Measurements from ENCODE around the gene PHTF2.

The PHTF2 gene

DNA sequence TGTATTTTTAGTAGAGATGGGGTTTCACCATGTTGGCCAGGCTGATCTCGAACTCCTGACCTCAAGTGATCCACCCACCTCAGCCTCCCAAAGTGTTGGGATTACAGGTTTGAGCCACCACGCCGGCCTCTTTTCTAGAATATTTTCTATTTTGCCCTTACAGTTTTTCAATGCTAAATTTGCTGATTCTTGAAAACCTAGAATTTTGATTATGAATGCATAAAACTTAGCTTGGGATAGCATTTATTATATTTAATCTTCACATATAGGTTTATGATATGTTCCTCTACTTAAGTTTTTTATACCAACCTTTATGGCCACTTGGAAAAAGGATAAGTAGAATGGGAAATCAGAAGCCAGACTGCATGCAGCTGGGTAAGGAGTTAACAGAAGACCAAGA lies 2.5 kb upstream of the PHTF2 start:
- no peak for DNase-seq

DNA sequence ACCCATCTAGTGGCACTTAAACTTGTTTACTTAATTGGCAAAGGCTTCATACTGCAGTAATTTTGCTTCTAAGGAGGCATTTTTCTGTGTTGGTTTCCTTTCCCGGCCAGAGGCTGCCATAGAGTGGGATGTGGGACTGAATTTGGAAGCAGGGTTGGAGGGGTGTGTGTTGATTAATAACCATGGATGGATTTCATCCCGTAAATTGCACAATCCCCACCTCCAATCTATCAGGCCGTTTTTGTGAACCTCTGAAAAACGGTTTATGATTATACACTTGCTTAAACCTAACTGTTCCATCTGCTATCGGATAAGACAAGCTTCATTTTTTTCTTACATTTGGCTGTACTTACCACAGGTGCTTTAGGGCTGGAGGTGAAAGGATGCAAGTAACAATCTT lies 1.6 kb upstream of the PHTF2 start:
- no peak for DNase-seq

DNA sequence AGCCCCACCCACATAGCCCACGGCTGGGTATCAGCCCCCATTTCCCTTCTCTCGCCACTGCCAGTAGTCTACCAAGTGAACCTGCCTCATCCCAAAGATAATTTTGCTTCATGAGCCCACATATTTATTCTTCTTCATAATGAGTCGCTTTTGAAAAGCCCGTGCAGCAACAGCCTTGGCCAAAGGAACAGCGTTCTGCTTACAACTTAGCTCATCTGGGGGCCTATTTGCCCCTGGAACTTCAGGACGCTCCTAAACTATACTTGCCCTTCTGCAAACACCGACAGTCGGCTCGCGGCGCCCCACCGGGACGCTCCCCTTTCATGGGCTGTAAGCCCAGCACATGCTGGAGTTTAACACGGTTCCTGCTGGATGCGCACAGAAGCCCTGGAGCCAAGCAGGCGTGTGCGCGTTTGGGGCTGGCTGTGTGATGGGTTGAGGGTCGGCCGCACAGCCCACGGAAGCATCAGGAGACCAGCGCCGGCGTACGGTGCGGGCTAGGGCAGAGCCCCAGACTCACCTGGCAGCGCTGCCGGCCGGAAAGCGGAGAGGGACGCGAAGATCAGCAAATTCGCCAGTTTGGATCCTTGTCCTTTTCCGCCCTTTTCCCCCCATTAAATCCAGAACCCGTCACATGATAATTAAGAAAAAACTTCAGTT lies 709 bp upstream of the PHTF2 start:
- DNase-seq: no peak

DNA sequence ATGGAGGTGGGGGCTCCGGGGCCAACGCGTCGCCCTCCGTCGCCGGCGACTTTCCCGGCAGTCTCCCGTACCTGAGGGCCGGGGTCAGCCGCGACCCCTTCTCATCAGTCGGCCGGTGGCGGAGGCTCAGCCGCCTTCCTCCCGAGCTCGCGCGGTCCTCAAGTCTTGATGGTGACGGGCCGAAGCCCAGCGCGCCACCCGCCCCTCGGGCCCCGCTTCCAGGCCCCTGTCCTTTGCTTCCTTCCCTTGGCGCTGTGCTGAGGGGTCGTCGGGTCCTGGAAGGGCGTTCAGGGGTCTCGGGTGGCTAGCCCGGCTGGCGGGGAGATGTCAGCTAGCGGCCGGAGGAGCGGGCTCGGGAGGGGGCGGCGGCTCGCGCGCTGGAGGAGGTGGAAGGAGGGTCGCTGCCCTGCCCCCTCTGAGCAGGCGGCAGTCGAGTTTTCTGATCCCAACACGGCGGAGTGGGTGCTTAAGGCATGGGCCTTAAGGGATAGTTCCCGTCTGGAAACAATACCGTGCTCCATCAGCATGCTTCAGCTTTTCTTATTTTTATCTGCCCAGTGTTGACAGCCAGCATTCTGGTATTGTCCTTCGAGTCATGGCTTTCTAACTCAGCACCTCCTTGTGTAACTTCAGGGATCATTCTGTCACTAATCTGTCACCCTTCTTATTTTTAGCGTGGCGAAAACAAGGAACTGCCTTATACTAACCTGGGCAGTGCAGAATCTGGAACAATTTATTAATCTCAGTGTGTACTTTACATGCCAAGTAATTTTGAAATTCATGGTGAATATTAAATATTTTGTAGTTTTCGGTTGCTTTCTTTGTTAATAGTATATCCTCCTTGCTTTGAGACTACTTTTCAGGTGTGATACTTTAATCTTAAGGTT lies 748 bp downstream of the PHTF2 start:
- DNase-seq: no peak

DNA sequence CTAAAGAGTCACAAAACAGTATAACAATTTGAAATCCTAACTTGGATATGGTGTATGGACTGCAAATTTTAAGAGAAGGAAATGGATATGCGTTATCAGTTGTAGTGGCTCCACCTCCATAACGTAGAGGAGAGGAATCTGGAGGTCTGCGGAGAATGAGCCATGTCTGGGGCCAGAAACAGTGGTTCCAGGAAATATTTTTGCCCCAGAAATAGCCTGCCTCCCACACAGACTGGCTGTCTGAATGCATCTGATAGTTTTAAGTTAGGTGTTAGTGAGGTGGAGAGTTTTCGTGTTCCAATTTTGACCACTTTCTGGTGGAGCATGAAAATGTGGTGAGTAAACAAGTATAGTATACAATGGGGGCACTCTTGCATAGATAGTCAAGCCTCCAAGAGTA lies 1.6 kb downstream of the PHTF2 start:
- no peak for DNase-seq

DNA sequence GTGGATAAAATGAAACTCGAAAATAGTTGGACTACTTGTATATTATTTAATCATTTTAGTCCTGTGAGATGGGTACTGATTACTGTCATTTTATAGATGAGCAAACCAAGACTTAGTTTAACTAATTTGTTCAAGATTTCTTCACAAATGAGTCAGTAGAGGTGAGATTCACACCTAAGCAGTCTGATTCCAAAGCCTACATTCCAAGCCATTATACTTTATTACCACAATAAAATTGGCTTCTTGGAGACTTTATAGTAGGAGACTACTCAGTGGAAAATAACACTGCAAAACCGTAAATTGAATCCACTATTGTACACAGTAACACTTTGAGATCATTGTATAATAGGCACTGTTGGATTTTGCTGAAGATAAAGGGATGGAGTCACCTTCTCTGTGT lies 2.2 kb downstream of the PHTF2 start:
- no peak for DNase-seq

DNA sequence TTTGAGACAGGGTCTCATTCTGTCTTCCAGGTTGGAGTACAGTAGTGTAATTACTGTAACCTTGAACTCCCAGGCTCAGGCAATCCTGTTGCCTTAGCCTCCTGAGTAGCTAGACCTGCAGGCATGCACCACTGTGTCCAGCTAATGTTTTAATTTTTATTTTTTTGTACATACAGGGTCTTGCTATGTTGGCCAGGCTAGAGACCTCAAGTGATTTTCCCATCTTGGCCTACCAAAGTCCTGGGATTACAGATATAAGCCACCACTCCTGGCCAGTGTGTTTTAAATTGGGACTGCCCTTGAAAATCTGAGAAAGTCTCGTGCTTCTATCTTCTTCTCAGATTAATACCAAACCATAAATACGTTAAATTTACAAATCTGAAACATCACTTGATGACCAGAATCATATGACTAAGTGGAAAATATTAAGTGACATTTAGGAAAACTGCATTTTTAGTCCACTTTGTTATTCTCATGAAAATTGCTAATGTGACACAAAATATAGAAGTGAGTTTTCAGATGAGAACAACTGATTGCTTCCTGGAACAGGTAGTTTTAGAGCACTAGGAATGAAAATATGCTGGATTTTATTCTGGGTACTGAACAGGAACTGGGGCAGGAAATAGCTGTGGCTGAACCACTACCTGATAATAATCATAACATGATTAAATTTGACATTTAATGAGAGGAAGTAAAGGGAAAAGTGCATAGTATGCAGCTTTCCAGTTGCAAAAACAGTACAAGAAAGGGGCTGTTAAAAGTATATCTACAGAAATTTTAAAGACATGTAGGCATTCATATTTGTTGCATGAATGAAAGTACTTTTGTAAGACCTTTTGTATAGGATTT lies 4.2 kb downstream of the PHTF2 start:
- no peak for DNase-seq

DNA sequence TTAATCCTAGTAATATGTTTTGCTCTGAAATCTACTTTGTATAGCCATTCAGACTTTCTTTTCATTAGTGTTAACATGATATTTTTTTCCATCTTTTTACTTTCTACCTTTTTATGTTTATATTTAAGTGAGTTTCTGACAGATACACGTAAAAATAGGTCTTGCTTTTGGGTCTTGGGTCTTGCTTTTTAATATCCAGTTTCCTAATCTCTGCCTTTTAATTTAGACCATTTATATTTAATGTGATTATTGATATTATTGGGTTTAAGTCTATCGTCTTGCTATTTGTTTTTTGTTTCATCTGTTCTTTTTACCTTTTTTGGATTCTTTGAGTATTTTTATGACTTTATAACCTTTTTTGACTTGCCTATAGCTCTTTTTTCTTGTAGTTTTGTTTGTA lies 7.9 kb downstream of the PHTF2 start:
- no peak for DNase-seq

DNA sequence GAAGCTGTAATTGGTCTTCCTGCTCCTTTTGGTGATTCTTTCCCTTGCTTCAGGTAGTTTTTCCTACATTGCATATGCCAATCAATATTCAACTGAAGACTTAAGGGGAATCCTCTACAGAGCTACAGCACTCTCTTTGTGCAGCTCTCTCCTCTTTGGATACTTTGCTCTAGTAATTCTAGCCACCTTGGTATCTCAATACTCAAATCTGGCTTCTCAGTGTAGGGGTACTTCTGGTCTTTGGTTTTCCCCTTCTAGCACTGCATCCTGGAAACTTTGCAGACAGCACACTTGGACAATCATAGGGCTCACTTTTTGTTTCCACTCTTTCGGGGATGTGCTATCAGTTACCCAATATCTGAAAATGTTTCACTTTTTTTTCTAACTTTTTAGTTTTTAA lies 9.9 kb downstream of the PHTF2 start:
- no peak for DNase-seq

DNA sequence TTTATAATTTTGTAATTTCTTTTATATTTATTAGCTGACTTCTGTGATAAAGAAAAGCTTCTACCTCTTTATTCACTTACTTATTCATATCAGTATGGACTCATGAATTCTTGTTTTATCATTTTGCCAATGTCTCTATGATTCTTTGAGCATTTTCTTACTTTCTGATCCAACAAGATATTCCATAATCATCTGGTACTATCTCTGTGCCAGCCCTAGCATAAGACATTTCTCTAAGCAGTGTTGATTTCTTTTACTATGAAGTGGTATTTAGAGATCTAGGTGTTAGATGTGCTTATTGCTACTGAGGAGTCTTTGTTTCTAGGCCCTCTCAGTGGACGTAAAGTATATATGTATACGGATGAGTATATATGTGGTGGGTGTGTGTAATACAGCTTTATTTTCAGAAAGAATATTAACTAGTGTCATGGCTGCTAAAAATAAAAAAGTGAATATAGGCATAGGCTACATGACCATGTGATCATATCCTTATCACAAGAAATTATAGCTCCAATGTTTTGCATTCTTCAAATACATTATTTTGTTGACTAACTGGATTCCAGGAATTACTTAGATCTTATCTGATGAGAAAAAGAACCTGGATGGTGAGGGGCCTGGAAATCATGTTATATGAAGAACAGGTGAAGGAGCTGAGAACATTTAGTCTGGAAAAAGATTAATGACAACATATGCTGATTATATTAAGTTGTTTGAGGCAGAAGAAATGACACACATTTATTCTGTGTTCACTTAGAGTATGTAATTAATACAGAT lies 13.1 kb downstream of the PHTF2 start:
- DNase-seq: no peak

DNA sequence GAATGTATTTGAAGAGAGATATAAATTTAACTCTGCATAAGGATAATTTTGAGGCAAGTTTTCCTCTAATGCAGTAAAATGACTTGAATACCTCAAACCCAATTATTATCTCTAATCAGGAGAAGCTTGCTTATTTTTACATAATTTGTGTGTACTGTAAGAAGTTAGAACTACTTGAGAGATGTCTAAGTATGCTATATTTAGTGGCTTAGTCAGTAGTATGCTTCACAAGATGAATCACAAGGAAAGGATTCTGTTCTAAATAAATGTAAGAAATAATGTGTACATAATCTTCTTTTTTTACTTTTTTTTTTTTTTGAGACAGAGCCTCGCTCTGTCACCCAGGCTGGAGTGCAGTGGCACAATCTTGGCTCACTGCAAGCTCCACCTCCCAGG lies 13.7 kb downstream of the PHTF2 start:
- DNase-seq: no peak

DNA sequence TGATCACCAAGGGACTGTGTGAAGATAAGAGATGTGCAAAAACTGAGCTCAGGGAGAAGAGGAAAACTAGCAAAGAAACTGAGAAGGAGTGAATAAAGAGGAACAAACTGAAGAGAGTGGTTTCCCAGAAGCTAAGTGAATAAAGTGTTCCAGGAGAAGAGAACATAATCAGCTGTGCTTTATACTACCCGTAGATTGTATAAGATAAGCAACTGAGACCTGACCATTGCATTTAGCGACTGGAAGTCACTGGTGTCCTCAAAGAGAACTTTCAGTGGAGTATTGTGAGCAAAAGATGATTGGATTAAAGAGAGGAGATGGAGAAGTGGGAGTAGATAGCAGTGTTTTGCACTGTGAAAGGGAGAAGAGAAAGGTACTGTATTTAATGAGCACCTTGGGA lies 14.6 kb downstream of the PHTF2 start:
- no peak for DNase-seq

DNA sequence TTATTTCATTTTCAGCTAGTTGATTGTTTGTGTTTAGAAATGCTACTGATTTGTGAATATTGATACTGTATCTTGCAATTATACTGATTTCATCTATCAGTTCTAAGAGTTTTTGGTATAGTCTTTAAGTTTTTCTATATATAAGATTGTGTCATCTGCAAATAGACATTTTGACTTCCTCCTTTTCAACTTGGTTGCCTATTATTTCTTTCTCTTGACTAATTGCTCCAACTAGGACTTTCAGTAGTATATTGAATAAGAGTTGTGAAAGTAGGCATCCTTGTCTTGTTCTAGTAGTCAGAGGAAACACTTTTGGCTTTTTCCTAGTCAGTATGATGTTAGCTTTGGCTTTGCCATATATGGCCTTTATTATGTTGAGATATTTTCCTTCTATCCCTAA lies 20.4 kb downstream of the PHTF2 start:
- DNase-seq: no peak

DNA sequence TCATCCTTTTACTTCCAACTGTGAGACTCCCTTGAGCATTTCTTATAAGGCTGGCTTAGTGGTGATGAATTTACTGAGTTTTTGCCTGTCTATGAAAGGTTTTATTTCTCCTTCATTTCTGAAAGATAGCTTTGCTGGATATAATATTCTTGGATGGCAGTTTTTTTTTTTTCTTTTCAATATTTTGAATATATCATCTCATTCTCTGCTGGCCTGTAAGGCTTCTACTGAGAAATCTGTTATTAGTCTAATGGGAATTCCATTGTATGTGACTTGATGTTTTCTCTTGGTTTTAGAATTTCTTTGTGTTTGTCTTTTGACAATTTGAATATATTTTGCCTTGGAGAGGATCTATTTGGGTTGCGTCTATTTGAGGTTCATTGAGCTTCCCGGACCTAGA lies 22.4 kb downstream of the PHTF2 start:
- DNase-seq: no peak

DNA sequence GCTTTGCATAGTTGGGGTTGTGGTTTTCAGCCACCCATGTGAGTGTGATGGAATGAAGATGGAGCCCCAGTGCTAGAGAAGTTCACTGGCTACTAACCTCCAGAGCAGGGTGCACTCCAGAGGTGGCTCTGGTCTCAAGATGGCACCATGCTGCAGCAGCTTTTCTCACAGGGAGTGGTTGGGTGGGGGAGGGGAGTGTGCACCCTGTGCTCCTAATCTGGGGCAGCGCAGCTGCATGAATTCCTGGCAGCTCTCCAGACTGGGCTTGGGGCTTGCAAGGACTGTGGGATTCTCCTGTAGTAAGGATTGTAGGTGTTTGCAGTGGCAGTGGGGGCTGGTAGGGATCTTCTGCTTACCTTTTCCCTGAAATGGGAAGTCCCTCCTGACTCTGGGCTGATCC lies 23.7 kb downstream of the PHTF2 start:
- DNase-seq: no peak

DNA sequence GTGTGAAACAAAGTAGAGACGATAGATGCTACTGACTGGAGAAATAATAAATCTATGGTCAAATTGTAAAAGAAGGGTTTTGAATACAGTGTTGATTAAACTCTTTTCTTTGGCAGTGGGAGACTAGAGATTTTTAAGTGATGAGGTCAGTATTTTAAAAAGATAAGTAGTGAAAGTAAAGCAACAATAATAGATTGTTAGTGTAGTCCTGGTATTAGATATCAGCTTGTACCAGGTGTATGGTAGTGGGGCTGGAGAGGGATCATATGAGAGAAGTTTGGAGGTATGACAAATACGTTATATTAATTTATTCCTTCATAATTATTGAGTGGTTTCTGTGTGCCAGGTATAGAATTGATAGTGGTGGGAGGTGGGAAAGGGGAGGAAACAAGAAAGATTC lies 25.2 kb downstream of the PHTF2 start:
- no peak for DNase-seq

DNA sequence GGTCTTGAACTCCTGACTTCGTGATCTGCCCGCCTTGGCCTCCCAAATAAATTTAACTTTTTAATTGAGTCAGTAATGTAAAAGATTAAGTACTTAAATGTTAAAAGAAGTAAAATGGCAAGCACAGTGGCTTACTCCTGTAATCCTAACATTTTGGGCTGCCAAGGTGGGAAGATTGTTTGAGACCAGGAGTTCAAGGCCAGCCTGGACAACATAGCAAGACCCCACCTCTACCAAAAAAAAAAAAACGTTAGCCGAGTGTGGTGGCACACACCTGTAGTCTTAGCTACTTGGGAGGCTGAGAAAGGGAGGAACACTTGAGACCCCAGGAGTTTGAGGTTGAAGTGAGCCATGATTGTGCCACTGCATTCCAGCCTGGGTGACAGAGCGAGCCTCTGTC lies 26.1 kb downstream of the PHTF2 start:
- DNase-seq: no peak

DNA sequence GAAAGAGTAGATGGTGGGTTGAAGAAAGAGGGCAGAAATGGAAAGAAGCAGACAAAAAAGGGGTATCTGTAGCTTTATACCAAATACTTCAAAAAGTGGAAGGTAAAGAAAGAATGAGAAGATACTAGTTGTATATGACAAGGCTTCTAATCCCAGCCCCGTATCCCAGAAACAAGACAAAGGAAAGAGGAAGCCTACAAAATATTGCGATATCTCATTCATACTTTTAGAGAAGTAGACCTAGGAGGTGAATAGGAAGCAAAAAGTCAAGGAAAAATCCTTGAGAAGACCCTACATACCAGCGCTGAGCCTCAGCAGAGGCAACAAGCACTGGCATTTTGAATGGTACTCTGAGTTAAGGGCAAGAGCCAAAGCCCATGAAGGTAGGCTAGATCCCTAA lies 26.6 kb downstream of the PHTF2 start:
- DNase-seq: no peak

DNA sequence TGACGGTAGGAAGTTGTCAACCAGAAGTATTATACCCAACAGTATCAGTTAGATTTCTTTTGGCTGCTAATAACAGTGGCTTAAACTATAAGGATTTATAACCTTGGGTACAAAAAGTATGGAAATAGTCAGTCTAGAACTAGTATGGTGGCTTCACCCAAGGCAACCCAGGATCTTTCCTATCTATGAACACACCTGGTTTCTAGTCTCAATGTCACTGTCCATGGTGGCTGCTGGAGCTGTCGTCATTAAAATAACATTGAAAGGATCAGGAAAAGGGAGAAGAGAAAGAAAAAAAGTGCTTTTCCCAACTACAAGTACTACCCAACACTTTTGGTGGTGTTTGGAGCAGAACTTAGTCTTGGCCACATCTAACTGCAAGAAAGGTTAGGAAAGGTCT lies 27.7 kb downstream of the PHTF2 start:
- DNase-seq: no peak

DNA sequence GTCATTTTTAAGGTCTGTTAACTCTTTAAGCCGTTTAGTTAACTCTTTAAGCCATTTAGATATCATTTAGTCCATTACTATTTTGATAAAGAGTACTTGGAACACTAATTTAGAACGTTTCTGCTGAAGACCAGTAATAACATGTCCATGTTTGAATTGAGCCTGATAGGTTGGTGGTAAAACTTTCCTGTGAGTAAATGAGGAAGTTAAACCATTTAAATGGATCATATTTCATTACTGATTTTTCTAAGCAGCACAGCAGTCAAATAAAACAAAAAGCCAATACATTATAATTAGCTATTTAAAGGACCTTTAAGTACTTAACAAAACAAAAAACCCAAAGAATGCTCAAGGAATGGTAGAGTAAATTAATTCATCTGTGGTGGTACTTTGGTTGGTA lies 29.4 kb downstream of the PHTF2 start:
- peak; percentile 40 for DNase-seq

DNA sequence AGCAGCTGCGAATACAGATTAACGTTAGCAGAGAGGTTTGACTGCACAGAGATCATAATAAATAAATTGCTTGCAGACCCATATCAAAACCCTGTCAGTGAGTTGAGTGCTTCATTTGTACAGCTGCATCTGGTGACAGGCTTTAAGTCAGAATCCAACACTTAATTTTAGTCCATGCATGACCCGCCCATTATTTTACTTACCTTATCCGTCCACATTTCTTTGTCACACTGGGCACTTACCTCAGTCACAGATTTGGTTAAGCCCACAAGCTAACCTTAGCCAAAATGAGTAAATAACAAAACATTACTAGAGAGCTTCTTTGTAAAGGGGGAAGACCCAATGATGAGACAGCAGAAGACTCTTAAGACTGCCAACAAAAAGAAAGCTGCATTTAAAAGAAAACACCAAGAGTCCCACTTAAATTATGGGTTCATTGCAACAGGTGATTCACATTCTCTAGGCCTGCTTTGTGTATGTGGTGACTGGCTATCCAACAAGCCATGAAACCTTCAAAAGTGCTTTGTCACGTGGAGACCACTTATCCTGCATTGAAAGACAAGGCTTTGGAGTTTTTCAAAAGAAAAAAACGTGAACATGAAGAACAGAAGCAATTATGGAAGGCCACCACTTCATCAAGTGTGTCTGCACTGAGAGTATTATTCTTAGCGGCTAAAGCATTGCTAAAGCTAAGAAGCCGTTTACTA lies 32.2 kb downstream of the PHTF2 start:
- no peak for DNase-seq

DNA sequence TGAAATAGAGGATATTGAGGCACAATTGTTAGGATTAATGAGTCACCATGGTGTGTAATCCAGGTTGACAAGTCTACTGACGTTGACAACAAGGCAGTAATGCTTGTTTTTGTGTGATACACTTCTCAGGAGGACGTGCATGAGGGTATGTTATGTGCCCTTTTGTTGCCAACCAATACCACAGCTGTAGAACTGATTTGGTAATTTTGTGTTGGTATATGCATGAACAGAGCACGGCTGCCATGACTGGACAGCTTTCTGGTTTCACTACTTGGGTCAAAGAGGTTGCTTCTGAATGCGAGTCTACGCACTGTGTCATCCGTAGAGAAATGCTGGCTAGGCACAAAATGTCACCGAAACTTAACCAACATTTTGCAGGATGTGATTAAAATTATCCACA lies 32.9 kb downstream of the PHTF2 start:
- no peak for DNase-seq

Measured in NCI-H1436 treated with DMSO at 0.1 percent for 48 hours (cell line).